ENCODE measurements around the gene TSTD2.
"Not testable (repeated sequence)": the region's sequence is repeated elsewhere in the genome, so short reads cannot be mapped to it uniquely, and the experiment has no call there.

Gene TSTD2

DNA sequence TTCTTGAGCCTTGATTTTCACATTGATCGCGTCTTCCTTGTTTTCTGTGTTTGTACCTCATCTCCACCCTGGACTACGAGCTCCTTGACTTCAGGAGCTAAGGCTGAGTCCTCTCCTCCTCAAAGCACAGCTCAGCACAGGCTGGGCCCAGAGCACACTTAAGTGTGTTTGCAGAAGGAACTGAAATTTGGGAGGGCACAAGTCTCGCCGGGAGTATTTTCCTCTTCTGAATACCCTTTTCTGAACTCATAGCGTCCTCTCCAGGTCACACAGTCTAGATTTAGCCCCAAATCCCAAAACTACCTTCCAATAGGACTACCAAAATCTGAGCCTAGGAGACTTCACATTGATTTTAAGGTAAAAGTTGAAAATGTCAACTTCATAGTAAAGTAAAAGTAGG is 41.6 kb downstream of the TSTD2 start:
- CTCF ChIA-PET = interaction anchor here (1.5 to 16.8 kb wide), 2 partner anchors 121 to 171 kb away, joined by 3 to 443 read pairs; no protein-coding TSS in a partner anchor
- TF ChIP-seq, protein P1, sequence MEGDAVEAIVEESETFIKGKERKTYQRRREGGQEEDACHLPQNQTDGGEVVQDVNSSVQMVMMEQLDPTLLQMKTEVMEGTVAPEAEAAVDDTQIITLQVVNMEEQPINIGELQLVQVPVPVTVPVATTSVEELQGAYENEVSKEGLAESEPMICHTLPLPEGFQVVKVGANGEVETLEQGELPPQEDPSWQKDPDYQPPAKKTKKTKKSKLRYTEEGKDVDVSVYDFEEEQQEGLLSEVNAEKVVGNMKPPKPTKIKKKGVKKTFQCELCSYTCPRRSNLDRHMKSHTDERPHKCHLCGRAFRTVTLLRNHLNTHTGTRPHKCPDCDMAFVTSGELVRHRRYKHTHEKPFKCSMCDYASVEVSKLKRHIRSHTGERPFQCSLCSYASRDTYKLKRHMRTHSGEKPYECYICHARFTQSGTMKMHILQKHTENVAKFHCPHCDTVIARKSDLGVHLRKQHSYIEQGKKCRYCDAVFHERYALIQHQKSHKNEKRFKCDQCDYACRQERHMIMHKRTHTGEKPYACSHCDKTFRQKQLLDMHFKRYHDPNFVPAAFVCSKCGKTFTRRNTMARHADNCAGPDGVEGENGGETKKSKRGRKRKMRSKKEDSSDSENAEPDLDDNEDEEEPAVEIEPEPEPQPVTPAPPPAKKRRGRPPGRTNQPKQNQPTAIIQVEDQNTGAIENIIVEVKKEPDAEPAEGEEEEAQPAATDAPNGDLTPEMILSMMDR (IDR thresholded peaks at IDR 0.05; ENCODE audit: control extremely low read depth, extremely low read depth, low read depth, missing control alignments) = no peak
- POLR2A ChIA-PET = no interaction called here

DNA sequence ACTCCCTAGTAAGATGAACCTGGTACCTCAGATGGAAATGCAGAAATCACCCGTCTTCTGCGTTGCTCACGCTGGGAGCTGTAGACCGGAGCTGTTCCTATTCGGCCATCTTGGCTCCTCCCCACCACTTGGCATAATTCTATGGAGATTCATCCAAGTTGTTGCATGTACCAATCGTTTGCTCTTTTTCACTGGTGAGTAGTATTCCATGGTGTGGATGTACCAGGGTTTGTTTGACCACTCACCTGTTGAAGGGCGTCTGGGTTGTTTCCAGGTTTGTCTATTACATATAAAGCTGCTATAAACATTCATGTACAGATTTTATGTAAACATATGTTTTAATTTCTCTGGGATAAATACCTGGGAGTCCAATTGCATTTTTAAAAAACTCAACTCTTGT is 46.3 kb downstream of the TSTD2 start:
- DNase-seq (ENCODE audit: extremely low spot score); POLR2A ChIA-PET: not testable (repeated sequence)
- CTCF ChIA-PET = interaction anchor here (1.6 to 2.7 kb wide), 2 partner anchors 12 to 118 kb away, joined by 5 to 13 read pairs; no protein-coding TSS in a partner anchor

More for the DNA sequence above, 41.6 kb downstream of the TSTD2 start:
- DNase-seq (ENCODE audit: extremely low spot score) = no peak

DNA sequence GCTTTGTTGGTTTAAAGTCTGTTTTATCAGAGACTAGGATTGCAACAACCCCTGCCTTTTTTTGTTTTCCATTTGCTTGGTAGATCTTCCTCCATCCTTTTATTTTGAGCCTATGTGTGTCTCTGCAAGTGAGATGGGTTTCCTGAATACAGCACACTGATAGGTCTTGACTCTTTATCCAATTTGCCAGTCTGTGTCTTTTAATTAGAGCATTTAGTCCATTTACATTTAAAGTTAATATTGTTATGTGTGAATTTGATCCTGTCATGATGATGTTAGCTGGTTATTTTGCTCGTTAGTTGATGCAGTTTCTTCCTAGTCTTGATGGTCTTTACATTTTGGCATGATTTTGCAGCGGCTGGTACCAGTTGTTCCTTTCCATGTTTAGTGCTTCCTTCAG is 48.4 kb downstream of the TSTD2 start:
- POLR2A ChIA-PET; DNase-seq (ENCODE audit: extremely low spot score); CTCF ChIA-PET: not testable (repeated sequence)

DNA sequence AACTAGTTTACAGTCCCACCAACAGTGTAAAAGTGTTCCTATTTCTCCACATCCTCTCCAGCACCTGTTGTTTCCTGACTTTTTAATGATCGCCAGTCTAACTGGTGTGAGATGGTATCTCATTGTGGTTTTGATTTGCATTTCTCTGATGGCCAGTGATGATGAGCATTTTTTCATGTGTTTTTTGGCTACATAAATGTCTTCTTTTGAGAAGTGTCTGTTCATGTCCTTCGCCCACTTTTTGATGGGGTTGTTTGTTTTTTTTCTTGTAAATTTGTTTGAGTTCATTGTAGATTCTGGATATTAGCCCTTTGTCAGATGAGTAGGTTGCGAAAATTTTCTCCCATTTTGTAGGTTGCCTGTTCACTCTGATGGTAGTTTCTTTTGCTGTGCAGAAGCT is 51.6 kb downstream of the TSTD2 start:
- DNase-seq (ENCODE audit: extremely low spot score); POLR2A ChIA-PET; CTCF ChIA-PET: not testable (repeated sequence)

DNA sequence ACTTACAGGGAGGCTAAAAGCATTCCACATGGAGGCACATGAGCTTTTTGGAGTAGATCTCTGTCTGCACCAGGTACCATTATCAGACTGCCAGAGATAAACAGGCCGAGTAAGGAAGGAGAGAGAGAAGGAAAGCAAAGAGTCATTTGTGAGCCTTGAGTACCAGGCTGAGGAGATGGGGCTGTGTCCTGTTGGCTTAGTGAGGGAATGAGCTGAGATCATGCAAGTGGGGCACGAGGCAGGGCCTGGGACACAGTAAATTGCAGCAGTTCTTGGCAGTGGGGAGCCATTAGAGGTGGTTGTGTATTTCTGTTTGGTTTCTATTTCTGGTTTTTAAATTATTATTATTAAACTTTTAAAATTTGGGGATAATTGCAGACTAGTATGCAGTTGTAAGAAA is 53.3 kb downstream of the TSTD2 start:
- TF ChIP-seq, protein P1 (IDR thresholded peaks at IDR 0.05; ENCODE audit: control extremely low read depth, extremely low read depth, low read depth, missing control alignments) = no peak
- no peak for DNase-seq (ENCODE audit: extremely low spot score)
- POLR2A ChIA-PET = no interaction called here
- CTCF ChIA-PET = interaction anchor here (1.6 to 2.3 kb wide), 3 partner anchors 14 to 110 kb away, joined by 5 to 22 read pairs (median 11); no protein-coding TSS in a partner anchor

DNA sequence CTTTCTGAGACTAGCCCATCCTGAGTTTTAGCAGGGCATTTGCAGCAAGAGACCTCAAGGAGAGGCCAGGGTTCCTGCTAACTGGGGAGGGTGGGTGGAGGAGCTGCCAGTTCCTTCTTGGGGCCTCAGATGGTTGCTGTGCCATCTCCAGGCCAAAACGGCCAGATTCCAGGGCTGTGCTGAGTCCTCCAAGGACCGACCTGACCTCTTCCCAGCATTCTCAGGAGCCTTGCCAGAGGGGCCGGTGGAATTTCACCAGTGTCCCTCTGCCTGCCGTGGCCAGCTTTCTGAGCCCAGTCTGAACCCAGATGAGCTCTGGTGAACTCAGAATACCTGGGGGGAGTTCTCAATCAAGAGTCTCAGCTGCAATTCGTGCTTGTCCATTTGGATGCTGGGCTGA is 54.3 kb downstream of the TSTD2 start:
- POLR2A ChIA-PET = no interaction called here
- no peak for DNase-seq (ENCODE audit: extremely low spot score)
- CTCF ChIA-PET = interaction anchor here (1.6 to 2.3 kb wide), 4 partner anchors 15 to 110 kb away, joined by 5 to 22 read pairs (median 9); no protein-coding TSS in a partner anchor
- TF ChIP-seq, protein P1 (IDR thresholded peaks at IDR 0.05; ENCODE audit: control extremely low read depth, extremely low read depth, low read depth, missing control alignments) = no peak

DNA sequence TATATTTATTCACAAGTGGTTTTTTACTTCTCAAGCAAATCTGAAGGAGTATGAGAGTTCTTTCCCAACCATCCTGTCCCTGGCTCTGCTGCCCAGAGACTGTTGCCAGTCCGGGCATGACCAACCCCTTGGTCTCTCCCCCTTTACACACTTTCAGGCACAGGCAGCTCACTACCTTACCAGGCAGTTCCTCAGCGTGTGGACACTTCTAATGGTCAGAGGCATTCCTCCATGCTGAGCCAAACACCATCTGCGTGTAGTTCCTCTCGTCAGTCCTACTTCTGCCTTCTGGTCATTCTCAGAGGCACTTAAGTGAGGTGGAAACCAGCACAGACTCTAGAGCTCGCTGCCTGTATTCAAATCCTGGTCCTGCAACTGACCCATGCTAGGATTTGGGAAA is 56.1 kb downstream of the TSTD2 start:
- TF ChIP-seq, protein P1 (IDR thresholded peaks at IDR 0.05; ENCODE audit: control extremely low read depth, extremely low read depth, low read depth, missing control alignments) = no peak
- ChIA-PET CTCF (interaction anchor here (1.1 to 1.8 kb wide), 3 partner anchors 21 to 109 kb away, joined by 3 to 7 read pairs (median 4); no protein-coding TSS in a partner anchor), POLR2A (no interaction called here)
- DNase-seq (ENCODE audit: extremely low spot score) = no peak

DNA sequence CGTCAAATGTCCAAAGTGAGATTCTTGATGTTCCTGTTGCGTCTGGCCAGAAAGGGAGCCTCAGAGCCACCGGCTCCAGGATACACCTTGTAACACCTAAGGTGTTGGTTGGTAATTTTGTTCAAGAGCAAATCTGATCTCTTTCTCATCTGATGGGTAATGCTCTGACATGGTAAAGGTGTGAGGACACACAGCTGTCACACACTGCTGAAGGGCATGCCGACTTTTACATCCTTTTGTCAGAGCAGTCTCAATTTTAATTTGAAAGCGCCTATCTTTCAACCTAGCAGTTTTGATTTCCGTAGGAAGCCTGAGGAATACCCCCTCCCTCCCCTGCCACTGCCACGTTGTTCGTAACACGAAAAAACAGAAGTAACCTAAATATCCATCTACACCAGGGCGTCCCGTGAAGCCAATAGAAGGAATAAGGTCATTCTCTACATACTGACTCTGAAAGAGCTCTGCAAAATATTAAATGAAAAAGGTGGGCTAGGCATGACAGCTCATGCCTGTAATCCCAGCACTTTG is 57.4 kb downstream of the TSTD2 start:
- ChIA-PET CTCF (interaction anchor here (0.8 to 3.0 kb wide), 5 partner anchors 9 to 407 kb away, joined by 3 to 22 read pairs (median 4); partner anchors contain the start of gene ANP32B), POLR2A (interaction anchor here (1.6 kb wide), 1 partner anchor 75 kb away, joined by 4 read pairs; the partner anchor contains the start of gene TMOD1)
- TF ChIP-seq, protein P1 (IDR thresholded peaks at IDR 0.05; ENCODE audit: control extremely low read depth, extremely low read depth, low read depth, missing control alignments) = no peak
- no peak for DNase-seq (ENCODE audit: extremely low spot score)

DNA sequence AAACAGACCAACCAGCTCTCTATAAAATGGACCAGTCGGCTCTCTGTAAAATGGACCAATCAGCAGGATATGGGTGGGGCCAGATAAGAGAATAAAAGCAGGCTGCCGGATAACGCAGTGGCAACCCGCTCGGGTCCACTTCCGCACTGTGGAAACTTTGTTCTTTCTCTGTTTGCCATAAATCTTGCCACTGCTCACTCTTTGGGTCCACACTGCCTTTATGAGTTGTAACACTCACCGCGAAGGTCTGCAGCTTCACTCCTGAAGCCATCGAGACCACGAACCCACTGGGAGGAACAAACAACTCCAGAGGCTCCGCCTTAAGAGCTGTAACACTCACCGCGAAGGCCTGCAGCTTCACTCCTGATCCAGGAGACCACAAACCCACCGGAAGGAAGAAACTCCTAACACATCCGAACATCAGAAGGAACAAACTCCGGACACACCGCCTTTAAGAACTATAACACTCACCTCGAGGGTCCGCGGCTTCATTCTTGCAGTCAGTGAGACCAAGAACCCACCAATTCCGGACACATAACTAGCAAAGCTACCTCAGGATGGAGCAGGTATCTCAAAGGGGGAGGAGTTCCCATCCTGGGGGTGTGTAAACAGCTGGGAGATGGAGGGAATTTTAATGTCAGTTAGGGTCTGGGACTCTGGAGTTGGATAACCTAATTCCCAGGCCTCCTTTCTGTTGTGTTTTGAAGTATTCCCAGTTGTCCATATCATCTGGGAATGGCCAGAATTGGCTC is 58.1 kb downstream of the TSTD2 start:
- ChIA-PET CTCF (interaction anchor here (0.8 to 3.0 kb wide), 7 partner anchors 8 to 107 kb away, joined by 3 to 22 read pairs (median 4); no protein-coding TSS in a partner anchor), POLR2A (interaction anchor here (0.7 to 1.6 kb wide), 2 partner anchors 41 to 74 kb away, joined by 4 read pairs; partner anchors contain the start of gene TMOD1)
- DNase-seq (ENCODE audit: extremely low spot score) = not testable (repeated sequence)

DNA sequence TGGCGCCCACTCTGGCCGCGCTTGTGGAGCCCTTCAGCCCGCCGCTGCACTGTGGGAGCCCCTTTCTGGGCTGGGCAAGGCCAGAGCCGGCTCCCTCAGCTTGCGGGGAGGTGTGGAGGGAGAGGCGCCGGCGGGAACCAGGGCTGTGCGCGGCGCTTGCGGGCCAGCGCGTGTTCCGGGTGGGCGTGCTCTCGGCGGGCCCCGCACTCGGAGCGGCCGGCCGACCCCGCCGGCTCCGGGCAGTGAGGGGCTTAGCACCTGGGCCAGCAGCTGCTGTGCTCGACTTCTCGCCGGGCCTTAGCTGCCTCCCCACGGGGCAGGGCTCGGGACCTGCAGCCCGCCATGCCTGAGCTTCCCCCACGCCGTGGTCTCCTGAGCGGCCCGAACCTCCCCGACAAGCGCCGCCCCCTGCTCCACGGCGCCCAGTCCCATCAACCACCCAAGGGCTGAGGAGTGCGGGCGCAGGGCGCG is 59.0 kb downstream of the TSTD2 start:
- not testable (repeated sequence) for DNase-seq (ENCODE audit: extremely low spot score)
- CTCF ChIA-PET = interaction anchor here (0.8 to 3.0 kb wide), 7 partner anchors 13 to 106 kb away, joined by 3 to 22 read pairs (median 4); no protein-coding TSS in a partner anchor
- POLR2A ChIA-PET = interaction anchor here (0.7 to 1.6 kb wide), 2 partner anchors 40 to 73 kb away, joined by 4 read pairs; partner anchors contain the start of gene TMOD1
